CD4-positive, alpha-beta T cell treated with Interferon gamma for 1 hour (primary cell): ENCODE results near the gene PGAP6.
"Not testable (repeated sequence)": the region's sequence is repeated elsewhere in the genome, so short reads cannot be mapped to it uniquely, and the experiment has no call there.

Source experiments
- DNase-seq: peaks from one replicate; pipeline ENCODE4 v3.0.0-alpha.2; 2020

The PGAP6 gene

GRCh38 chr16:346587-346986 lies 35.2 kb downstream of the PGAP6 start:
- DNase-seq: no peak

DNA sequence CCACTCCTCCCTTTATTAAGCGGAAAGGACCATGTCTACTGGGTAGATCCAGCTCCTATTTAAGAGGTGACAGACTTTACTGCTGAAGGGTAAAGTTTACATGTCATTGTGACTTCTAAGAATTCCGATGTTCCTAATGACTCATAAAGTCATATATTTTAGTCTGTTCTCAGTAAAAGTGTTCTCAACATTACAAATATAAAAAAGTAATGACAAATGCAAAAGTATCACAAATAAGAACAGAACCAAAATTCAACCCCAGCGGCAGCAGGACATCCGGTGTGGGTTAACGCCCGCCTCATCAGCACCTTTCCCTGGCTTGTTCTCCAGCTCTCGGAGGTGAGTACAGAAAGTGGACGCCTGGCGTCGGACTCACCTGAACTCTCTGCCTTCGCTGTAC lies 36.0 kb downstream of the PGAP6 start:
- no peak for DNase-seq

DNA sequence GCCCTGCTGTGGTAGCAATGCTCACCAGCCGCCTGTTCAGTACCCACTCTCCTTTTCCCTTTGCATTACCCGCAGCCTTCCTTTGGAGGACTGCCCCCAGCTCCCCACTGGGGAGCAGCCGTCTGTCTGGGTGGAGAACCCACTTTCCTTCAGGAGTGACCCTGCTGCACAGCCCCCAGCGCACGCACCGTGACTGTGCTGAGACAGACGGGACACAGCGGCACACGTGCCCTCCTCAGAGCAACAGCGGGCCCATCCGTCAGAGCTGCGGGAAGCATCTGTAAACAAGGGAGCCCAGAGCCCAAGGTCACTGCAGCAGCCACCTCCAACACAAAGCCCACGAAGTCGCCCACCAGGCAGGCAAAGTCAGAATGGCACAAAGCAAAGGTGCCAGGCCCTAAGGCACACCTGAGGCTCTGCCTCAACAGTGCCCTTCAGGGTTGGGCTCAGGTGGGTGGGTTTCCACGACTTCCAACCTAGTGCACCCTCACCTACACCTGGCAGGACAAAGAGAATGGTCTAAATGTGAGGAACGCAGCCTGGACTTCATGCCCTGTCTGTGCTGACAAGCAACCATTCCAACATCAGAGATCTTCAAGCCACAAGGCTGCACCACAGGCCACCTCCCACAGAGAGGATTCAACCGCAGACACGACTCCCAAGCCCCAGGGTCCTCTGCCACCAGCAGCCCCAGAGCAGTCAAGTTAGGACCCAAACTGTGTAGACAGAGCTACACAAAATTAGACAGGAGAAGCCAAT lies 39.1 kb downstream of the PGAP6 start:
- DNase-seq: no peak

DNA sequence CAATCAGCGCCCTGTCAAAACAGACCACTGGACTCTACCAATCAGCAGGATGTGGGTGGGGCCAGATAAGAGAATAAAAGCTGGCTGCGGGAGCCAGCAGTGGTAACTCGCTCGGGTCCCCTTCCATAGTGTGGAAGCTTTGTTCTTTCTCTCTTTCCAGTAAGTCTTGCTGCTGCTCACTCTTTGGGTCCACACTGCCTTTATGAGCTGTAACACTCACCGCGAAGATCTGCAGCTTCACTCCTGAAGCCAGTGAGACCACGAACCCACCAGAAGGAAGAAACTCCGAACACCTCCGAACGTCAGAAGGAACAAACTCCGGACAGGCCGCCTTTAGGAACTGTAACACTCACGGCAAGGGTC lies 39.8 kb downstream of the PGAP6 start:
- not testable (repeated sequence) for DNase-seq

DNA sequence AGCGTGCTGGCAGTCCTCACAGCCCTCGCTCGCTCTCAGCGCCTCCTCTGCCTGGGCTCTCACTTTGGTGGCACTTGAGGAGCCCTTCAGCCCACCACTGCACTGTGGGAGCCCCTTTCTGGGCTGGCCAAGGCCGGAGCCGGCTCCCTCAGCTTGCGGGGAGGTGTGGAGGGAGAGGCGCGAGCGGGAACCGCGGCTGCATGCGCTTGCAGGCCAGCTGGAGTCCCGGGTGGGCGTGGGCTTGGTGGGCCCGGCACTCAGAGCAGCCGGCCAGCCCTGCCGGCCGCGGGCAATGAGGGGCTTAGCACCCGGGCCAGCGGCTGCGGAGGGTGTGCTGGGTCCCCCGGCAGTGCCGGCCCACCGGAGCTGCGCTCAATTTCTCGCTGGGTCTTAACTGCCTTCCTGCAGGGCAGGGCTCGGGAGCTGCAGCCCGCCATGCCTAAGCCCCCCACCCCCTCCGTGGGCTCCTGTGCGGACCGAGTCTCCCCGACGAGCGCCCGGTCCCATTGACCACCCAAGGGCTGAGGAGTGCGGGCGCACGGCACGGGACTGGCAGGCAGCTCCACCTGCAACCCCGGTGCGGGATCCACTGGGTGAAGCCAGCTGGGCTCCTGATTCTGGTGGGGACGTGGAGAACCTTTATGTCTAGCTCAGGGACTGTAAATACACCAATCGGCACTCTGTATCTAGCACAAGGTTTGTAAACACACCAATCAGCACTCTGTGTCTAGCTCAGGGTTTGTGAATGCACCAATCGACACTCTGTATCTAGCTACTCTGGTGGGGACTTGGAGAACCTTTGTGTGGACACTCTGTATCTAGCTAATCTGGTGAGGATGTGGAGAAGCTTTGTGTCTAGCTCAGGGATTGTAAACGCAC lies 40.4 kb downstream of the PGAP6 start:
- not testable (repeated sequence) for DNase-seq

DNA sequence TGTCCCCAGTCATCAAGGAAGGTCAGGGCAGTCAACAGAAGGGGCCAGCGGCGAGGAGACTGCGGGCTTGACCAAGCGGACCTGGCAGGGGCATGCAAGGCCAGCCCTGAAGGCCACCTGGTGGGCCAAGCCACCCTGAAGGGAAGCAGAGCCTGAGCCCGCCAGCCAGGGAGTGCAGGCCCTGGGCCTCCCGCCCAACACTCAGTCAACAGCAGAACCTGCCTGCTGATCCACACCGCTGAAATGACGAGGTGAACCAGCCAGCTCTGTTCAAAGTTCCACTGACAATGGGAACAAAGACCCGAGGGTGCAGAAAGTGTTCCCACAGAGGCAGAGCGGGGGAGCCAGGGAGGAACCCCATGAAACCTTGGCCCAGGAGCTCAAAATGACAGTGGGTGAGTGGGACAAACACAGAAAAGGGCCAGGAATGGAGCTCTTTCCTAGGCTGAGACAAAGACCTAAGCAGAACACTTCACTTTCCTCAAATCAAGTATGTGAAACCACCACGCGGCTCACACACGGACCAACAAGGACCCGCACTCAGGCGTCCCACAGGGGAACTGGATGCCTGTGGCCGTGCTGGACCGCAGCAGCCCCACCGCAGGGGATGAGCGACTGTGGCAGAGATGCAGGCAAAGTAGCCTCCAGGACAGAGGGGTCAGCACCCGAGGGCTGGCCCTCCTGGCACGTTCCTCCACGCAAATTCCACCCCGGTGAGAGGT lies 41.2 kb downstream of the PGAP6 start:
- DNase-seq: no peak

GRCh38 chr16:339680-340079 lies 42.1 kb downstream of the PGAP6 start:
- no peak for DNase-seq

DNA sequence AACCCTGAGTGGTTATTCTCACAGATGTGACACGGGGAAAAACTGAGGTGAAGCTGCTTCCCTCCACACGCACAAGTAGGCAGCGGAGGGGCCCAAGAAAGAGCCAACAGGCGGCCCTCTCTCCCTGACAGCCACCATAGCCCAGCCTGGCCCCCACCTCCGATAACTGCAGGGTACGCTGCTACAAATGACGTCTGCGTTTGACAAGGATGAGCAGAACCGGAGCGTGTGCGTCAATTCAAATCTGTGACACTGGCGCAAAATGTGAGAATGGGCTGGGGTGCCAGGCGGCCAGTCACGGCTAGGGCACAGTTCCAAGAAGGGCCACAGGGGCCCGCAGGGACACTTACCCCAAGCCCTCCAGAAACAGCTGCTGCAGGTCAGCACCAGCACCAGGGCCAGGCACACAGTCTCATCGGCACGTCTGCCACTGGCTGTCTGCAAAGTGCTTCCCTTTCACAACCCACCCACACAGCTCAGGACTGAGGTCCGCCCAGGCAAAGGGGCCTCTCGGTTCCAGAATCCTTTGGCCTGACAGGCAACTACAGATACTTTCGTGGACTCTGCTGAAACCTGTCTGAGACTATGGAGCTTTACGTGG lies 43.7 kb downstream of the PGAP6 start:
- no peak for DNase-seq

DNA sequence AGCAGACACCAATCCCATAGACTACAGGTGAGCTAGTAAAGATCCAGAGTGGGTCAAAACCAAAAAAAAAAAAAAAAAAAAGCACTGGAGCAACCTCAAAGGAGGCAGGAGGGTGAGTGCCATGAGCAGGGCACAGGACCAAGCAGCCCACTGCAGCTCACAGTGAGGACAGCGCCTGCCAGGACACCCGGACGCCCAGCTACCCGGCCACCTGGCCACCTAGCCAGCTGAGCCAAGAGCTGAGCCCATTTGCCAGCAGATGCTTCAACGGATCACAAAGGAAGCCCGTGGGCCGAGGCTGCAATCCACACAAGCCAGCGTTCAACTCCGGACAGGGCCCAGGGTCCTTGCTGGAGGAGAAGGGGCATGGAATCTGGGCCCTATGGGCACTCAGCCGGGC lies 44.3 kb downstream of the PGAP6 start:
- DNase-seq: no peak

- DNase-seq: peak; percentile 31
Measured at GRCh38 chr16:336269-336668, 45.5 kb downstream of the PGAP6 start.

DNA sequence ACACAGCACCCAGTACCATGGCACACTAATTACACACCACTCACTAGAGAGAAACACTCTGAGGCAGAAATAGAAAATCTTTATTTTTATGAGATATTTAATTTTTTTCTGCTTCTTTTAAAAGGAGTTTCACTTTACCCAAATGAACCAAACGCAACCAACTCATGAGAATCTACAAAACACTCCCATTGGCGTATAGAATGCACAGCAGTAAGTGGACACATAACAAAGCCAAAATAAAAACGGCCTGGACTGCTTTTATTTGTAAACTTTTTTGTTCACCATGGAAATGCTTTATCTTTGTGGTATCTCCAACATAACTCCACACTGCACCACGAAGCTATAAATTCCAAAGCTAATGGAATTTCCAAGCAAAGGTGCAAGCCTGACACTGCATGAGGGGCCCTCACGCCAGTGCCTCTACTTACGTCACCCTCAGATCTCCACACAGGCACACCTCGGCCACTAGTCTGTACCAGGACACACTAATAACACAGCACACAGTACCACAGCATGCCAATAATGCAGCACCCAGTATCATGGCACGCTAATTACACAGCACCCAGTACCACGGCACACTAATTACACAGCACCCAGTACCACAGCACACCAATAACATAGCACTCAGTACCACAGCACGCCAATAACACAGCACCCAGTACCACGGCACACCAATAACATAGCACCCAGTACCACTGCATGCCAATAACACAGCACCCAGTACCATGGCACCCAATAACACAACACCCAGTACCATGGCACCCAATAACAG lies 46.7 kb downstream of the PGAP6 start:
- DNase-seq: not testable (repeated sequence)

- not testable (repeated sequence) for DNase-seq
Measured at GRCh38 chr16:334164-334832, 47.5 kb downstream of the PGAP6 start.

GRCh38 chr16:333406-334094 lies 48.2 kb downstream of the PGAP6 start:
- no peak for DNase-seq

GRCh38 chr16:331181-331814 lies 50.5 kb downstream of the PGAP6 start:
- not testable (repeated sequence) for DNase-seq

DNA sequence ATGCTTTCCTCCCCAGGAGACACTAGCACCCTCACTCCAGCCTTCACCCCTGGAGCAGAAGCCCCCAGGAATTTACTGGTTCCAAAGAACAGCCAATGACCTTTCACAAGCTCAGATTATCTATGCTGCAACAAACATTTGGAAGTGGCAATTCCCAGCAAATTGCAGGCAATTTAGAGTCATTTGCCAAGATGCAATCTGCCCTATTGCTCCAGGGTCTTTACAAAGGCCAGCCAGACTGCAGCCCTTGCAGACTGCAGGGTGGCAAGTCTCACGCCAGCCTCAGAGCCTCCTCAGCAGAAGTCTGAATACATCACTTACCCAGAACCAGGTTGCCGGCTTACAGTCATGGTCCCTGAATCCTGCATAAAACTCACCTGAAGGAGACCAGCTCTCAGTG lies 51.0 kb downstream of the PGAP6 start:
- no peak for DNase-seq

GRCh38 chr16:325375-326145 lies 56.2 kb downstream of the PGAP6 start:
- DNase-seq: no peak

DNA sequence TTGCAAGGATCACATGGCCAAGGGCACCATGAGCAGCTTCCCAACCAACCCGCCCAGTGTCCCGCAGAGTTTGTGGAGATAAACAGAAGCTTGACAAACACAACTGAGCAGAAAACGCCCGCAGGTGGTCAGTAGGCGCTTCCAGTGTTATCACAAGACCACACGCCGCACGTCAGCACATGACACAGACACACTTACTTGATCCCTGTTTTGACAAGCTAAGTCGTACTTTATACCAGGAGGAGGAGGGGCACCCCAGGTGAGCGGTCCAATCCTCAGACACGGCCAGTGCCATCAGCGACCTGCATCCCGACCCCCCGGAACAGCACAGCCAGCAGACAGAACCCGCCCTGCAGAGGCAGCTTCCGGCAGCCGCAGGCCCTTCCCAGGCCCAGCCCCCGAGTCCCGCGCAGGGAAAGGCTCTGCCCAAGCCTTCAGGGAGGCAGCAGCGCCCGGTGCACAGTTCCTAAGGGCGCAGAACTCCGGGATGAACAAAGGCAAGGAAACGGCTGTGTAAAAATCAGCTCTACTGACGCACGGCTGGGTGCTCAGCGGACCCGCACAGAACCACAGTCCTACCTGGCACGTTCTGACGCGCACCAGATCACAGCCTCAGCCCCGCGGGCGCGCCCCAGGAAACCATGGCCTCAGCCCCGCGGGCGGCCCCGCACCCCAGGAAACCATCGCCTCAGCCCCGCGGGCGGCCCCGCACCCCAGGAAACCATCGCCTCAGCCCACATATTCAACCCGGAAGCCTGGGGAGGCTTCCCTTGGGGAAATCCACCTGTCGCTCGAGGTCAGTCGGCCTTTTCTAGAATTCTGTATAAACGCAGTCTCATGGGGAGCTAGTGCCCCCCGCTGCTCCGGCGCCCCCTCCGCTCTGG lies 57.1 kb downstream of the PGAP6 start:
- peak; percentile 80 for DNase-seq

GRCh38 chr16:324201-324450 lies 57.7 kb downstream of the PGAP6 start:
- DNase-seq: no peak
